ENCODE measurements around the gene PLEKHA8.

DNA sequence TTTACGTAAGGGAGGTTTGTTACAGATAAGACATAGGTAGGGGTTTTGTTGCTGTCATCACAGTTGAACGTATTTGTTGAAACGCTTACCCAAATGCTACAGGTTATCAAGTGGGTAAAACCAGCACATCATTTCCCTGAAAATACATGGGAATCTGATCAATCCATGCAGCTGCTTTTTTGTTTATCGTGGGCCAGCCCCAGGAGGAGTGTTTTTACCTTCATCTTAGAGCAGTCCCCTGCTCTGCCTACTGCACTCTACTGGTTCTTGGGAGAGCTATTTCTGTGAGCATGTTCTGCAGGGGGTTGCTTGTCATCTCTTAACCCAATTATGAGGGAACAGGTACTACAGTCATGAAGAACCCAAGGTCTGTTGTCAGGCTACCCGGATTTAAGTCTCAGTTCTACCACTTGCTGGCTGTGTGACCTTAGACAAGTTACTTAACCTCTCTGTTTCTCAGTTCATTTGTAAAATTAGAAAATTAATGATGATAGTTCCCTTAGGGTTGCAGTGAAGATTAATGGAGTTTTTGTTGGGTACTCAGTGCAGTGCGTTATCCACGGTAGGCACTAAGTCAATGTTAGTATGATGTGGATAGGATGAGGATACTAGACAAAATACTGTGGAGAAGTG is 121.5 kb downstream of the PLEKHA8 start:
- TF ChIP-seq CTCF (conservative IDR thresholded peaks at IDR 0.05; ENCODE audit: low read length) (no peak), EZH2phosphoT487 (IDR thresholded peaks at IDR 0.05; ENCODE audit: borderline replicate concordance) (no peak)

Data from Loucy (cell line).